Measurements from ENCODE around the gene SUMO2. TPM values are rescaled to one million over a fixed set of nuclear protein-coding genes. Genes with fewer than 3 reads are reported as not detected.
"Not testable (repeated sequence)": the region's sequence is repeated elsewhere in the genome, so short reads cannot be mapped to it uniquely, and the experiment has no call there.

The SUMO2 gene
- total RNA-seq, 1 donor from 2014 or later = 143 TPM

GRCh38 chr17:75181608-75182318 lies 996 bp downstream of the SUMO2 start:
- DNase-seq (ENCODE audit: low read depth, low spot score) = no peak

GRCh38 chr17:75181110-75181509 lies 1.6 kb downstream of the SUMO2 start:
- no peak for DNase-seq (ENCODE audit: low read depth, low spot score)

GRCh38 chr17:75178453-75178852 lies 4.3 kb downstream of the SUMO2 start:
- DNase-seq (ENCODE audit: low read depth, low spot score) = no peak

- DNase-seq (ENCODE audit: low read depth, low spot score) = no peak
These were observed 6.1 kb downstream of the SUMO2 start for GRCh38 chr17:75176625-75177024.

GRCh38 chr17:75174996-75175395 lies 7.8 kb downstream of the SUMO2 start:
- no peak for DNase-seq (ENCODE audit: low read depth, low spot score)

GRCh38 chr17:75173526-75173925 lies 9.2 kb downstream of the SUMO2 start:
- DNase-seq (ENCODE audit: low read depth, low spot score) = no peak

GRCh38 chr17:75168998-75169397 lies 13.8 kb downstream of the SUMO2 start:
- no peak for DNase-seq (ENCODE audit: low read depth, low spot score)

GRCh38 chr17:75164606-75165005 lies 18.2 kb downstream of the SUMO2 start:
- DNase-seq (ENCODE audit: low read depth, low spot score) = not testable (repeated sequence)

GRCh38 chr17:75163074-75163473 lies 19.7 kb downstream of the SUMO2 start:
- no peak for DNase-seq (ENCODE audit: low read depth, low spot score)

GRCh38 chr17:75160211-75160610 lies 22.5 kb downstream of the SUMO2 start:
- no peak for DNase-seq (ENCODE audit: low read depth, low spot score)

- DNase-seq (ENCODE audit: low read depth, low spot score) = no peak
These were observed 23.3 kb downstream of the SUMO2 start for GRCh38 chr17:75159196-75160031.

- DNase-seq (ENCODE audit: low read depth, low spot score) = not testable (repeated sequence)
These were observed 24.3 kb downstream of the SUMO2 start for GRCh38 chr17:75158480-75158879.

GRCh38 chr17:75155191-75155601 lies 27.6 kb downstream of the SUMO2 start:
- DNase-seq (ENCODE audit: low read depth, low spot score) = no peak

GRCh38 chr17:75154195-75155106 lies 28.3 kb downstream of the SUMO2 start, which contains the start of gene JPT1:
JPT1 (minus strand) TSS chr17:75154512; CDS start chr17:75154397, 115 bp downstream.
- DNase-seq (ENCODE audit: low read depth, low spot score) = peak; percentile 96

- no peak for DNase-seq (ENCODE audit: low read depth, low spot score)
These were observed 29.0 kb downstream of the SUMO2 start for GRCh38 chr17:75153780-75154194.

GRCh38 chr17:75152922-75153779 lies 29.6 kb downstream of the SUMO2 start:
- no peak for DNase-seq (ENCODE audit: low read depth, low spot score)

GRCh38 chr17:75152523-75152921 lies 30.2 kb downstream of the SUMO2 start:
- DNase-seq (ENCODE audit: low read depth, low spot score) = no peak

GRCh38 chr17:75151930-75152329 lies 30.8 kb downstream of the SUMO2 start:
- no peak for DNase-seq (ENCODE audit: low read depth, low spot score)

GRCh38 chr17:75147878-75148546 lies 34.7 kb downstream of the SUMO2 start:
- no peak for DNase-seq (ENCODE audit: low read depth, low spot score)

- DNase-seq (ENCODE audit: low read depth, low spot score) = no peak
These were observed 36.2 kb downstream of the SUMO2 start for GRCh38 chr17:75146592-75146991.
